B cell (primary cell): ENCODE results near the gene COL17A1. TPM values are rescaled to one million over a fixed set of nuclear protein-coding genes. Genes with fewer than 3 reads are reported as not detected.

ENCODE experiments used
- ATAC-seq: fragments of 200-7000 bp; cut with Tn5 transposase; one replicate; pipeline ENCODE4 v1.10.0; 2021; ENCODE audit warnings: low read depth, mild to moderate bottlenecking, moderate number of reproducible peaks, moderate library complexity
- CTCF ChIA-PET: fragments of 350-600 bp; sonication (Branson Sonifier 250); formaldehyde crosslinking; loops from one replicate; lab custom pipeline; 2021; ENCODE audit warnings: antibody characterized with exemption, inconsistent platforms; lab: Charles Lee
- POLR2A ChIA-PET: fragments of 350-600 bp; sonication (Branson Sonifier 250); formaldehyde crosslinking; loops from one replicate; lab custom pipeline; 2021; ENCODE audit warnings: antibody characterized with exemption; lab: Charles Lee
- DNase-seq: peaks from one replicate; pipeline ENCODE4 v3.0.0; 2013
- H2AFZ ChIP-seq: 2 replicates; pipeline ENCODE4 v1.6.1; 2012; ENCODE audit warnings: mild to moderate bottlenecking, low read depth, low read length; ENCODE audit not compliant: insufficient read depth, poor library complexity, severe bottlenecking
- H3K27ac ChIP-seq, 2 donors: 1 replicate in 1 of 2; 2 replicates in 1 of 2; pipeline ENCODE4 v1.5.1; 2012 to 2013; ENCODE audit warnings: low read length in 2 of 2, mild to moderate bottlenecking in 2 of 2, moderate library complexity in 1 of 2
- H3K27me3 ChIP-seq, 4 experiments: fragments of 200-600 bp in 1 of 4; sonication (generic) in 1 of 4; replicated peaks in 1 of 4; 1 replicate in 2 of 4; 2 replicates in 2 of 4; pipeline versions ENCODE4 v1.6.1 to v1.7.0; 2013 to 2016; ENCODE audit warnings: low read length in 3 of 4, mild to moderate bottlenecking in 2 of 4, mixed read lengths in 1 of 4, moderate library complexity in 1 of 4; ENCODE audit not compliant: insufficient read depth in 4 of 4, control insufficient read depth in 3 of 4; ENCODE audit errors: control extremely low read depth in 1 of 4
- H3K36me3 ChIP-seq, 2 experiments: replicated peaks in 1 of 2; 1 replicate in 1 of 2; 2 replicates in 1 of 2; pipeline versions ENCODE4 v1.6.1 to v1.7.1; 2013; ENCODE audit warnings: low read length in 1 of 2; ENCODE audit not compliant: insufficient read depth in 2 of 2, control insufficient read depth in 1 of 2; ENCODE audit errors: control extremely low read depth in 1 of 2, extremely low read depth in 1 of 2
- H3K4me1 ChIP-seq, 2 donors: fragments of 200-600 bp in 1 of 2; sonication (generic) in 1 of 2; 1 replicate in 1 of 2; 2 replicates in 1 of 2; pipeline versions ENCODE4 v1.5.1 to v1.6.1; 2013 to 2017; ENCODE audit warnings: low read length in 2 of 2; ENCODE audit not compliant: control insufficient read depth in 2 of 2, insufficient read depth in 2 of 2
- H3K4me2 ChIP-seq: replicated peaks from 2 replicates; pipeline ENCODE3; 2012; ENCODE audit warnings: mild to moderate bottlenecking, low read depth, low read length; ENCODE audit not compliant: poor library complexity, severe bottlenecking
- H3K4me3 ChIP-seq, 5 experiments: fragments of 200-600 bp in 1 of 5; sonication (generic) in 1 of 5; 1 replicate in 3 of 5; 2 replicates in 2 of 5; pipeline versions ENCODE4 v1.5.1 to v1.7.0; 2011 to 2016; ENCODE audit warnings: low read length in 4 of 5, mild to moderate bottlenecking in 4 of 5, low read depth in 2 of 5, control low read depth in 1 of 5, moderate library complexity in 1 of 5; ENCODE audit not compliant: insufficient read depth in 1 of 5; ENCODE audit errors: control extremely low read depth in 1 of 5, extremely low read depth in 1 of 5
- H3K79me2 ChIP-seq: fragments of 200-600 bp; sonication (generic); one replicate; pipeline ENCODE4 v1.6.0; 2016; ENCODE audit warnings: low read length; ENCODE audit not compliant: control insufficient read depth, insufficient read depth
- H3K9ac ChIP-seq: fragments of 200-600 bp; sonication (generic); 2 replicates; pipeline ENCODE4 v1.6.1; 2017; ENCODE audit warnings: mild to moderate bottlenecking, low read length, moderate library complexity
- H3K9me3 ChIP-seq, 3 donors: one replicate each; pipeline versions ENCODE4 v1.6.1 to v1.7.1; 2013; ENCODE audit warnings: low read length in 2 of 3; ENCODE audit not compliant: control insufficient read depth in 2 of 3, insufficient read depth in 1 of 3; ENCODE audit errors: control extremely low read depth in 1 of 3
- H4K20me1 ChIP-seq: 2 replicates; pipeline ENCODE4 v1.6.0; 2012; ENCODE audit warnings: mild to moderate bottlenecking, low read length; ENCODE audit not compliant: insufficient read depth, control insufficient read depth, poor library complexity, severe bottlenecking
- H3K27ac Mint-ChIP-seq: one replicate; pipeline ENCODE4 v1.8.0; 2021; ENCODE audit warnings: mixed read lengths
- H3K27me3 Mint-ChIP-seq: one replicate; pipeline ENCODE4 v1.8.0; 2021; ENCODE audit warnings: mixed read lengths
- H3K4me1 Mint-ChIP-seq: one replicate; pipeline ENCODE4 v1.8.0; 2021; ENCODE audit warnings: mixed read lengths
- H3K4me3 Mint-ChIP-seq: one replicate; pipeline ENCODE4 v1.8.0; 2021; ENCODE audit warnings: mixed read lengths
- H3K9me3 Mint-ChIP-seq: one replicate; pipeline ENCODE4 v1.8.0; 2022; ENCODE audit warnings: mixed read lengths; ENCODE audit not compliant: insufficient read depth
- CTCF ChIP-seq: fragments of 200-600 bp; IDR thresholded peaks from one replicate; pipeline ENCODE4 v1.8.0; 2022; ENCODE audit warnings: antibody characterized with exemption, mild to moderate bottlenecking
- EZH2 ChIP-seq: IDR thresholded peaks from 2 replicates; pipeline ENCODE4 v1.6.1; 2012; ENCODE audit warnings: borderline replicate concordance, low read depth, mild to moderate bottlenecking, moderate library complexity, low read length; ENCODE audit not compliant: insufficient read depth, poor library complexity, severe bottlenecking
- WGBS: methylation state at CpG from one replicate; pipeline ENCODE4 v1.1.5; 2013; ENCODE audit warnings: missing lambda C conversion rate; ENCODE audit not compliant: insufficient coverage; 5-methylcytosine and 5-hydroxymethylcytosine counted together
- intact Hi-C: fragments of 100-400 bp; cut with micrococcal nuclease; formaldehyde crosslinking; loops from one replicate; pipeline ENCODE4 v1.10.0; 2022
- polyA plus RNA-seq: library from polyadenylated mRNA; depleted of rRNA; stranded (reverse); fragments of >200 nt; gene quantifications from 2 replicates; pipeline ENCODE4 v1.2.3, GENCODE V29; 2012
- total RNA-seq, 2 donors: library from RNA; stranded (reverse); fragments of 120-200 nt in 1 of 2; gene quantifications; 1 replicate in 1 of 2; 2 replicates in 1 of 2; pipeline versions ENCODE4 v1.2.3 to v1.2.4, GENCODE V29; 2013 to 2022

COL17A1 gene
- total and polyA plus RNA-seq, 2 donors (not counting 1 experiment from before 2014, with no cell fraction given) = not detected

GRCh38 chr10:103986360-103986759 lies 99.3 kb downstream of the COL17A1 start:
- Mint-ChIP-seq H3K27me3 (no peaks in the 10 kb centered on the region), H3K4me3 (no peak overlapping the region), H3K4me1 (peaks cover 41% of the 10 kb centered on the region), H3K9me3 (no peaks in the 10 kb centered on the region), H3K27ac (no peak overlapping the region)
- Histone ChIP-seq H2AFZ (no peak overlapping the region), H3K79me2 (peaks cover 55% of the 10 kb centered on the region), H4K20me1 (peaks cover 43% of the 10 kb centered on the region), H3K4me3 (no peak overlapping the region), H3K36me3 (peaks cover 0 to 2% of the 10 kb centered on the region in 2 experiments), H3K4me2 (no peak overlapping the region), H3K9me3 (no peaks in the 10 kb centered on the region), H3K27ac (no peak overlapping the region), H3K9ac (no peak overlapping the region), H3K4me1 (peaks cover 11 to 16% of the 10 kb centered on the region in 2 donors), H3K27me3 (no peaks in the 10 kb centered on the region)
- intact Hi-C loops = no loop called here
- CTCF ChIA-PET = interaction anchor here (1.4 kb wide), 1 partner anchor 99 kb away, joined by 5 read pairs; no protein-coding TSS in a partner anchor
- TF ChIP-seq EZH2 (no peak), CTCF (no peak)
- POLR2A ChIA-PET = interaction anchor here (0.7 kb wide), 1 partner anchor 97 kb away, joined by 5 read pairs; no protein-coding TSS in a partner anchor
- no peak for DNase-seq
- 100% methylated on average over 1 of the region's 7 CpGs for WGBS
- ATAC-seq = no peak

- Histone ChIP-seq H3K9me3 (no peaks in the 10 kb centered on the region), H3K4me1 (peaks cover 11 to 16% of the 10 kb centered on the region in 2 donors), H3K36me3 (no peaks in the 10 kb centered on the region), H4K20me1 (peaks cover 43% of the 10 kb centered on the region), H2AFZ (no peak overlapping the region), H3K4me3 (no peak overlapping the region), H3K9ac (no peak overlapping the region), H3K4me2 (no peak overlapping the region), H3K79me2 (peaks cover 62% of the 10 kb centered on the region), H3K27ac (no peak overlapping the region), H3K27me3 (no peaks in the 10 kb centered on the region)
- no peak for TF ChIP-seq CTCF
- TF ChIP-seq EZH2 = no peak
- DNase-seq = no peak
- H3K4me1 Mint-ChIP-seq = peaks cover 44% of the 10 kb centered on the region
- no peaks in the 10 kb centered on the region for H3K27me3 Mint-ChIP-seq
- no peak for ATAC-seq
- CTCF ChIA-PET = interaction anchor here (1.4 kb wide), 1 partner anchor 98 kb away, joined by 5 read pairs; no protein-coding TSS in a partner anchor
- H3K9me3 Mint-ChIP-seq = no peaks in the 10 kb centered on the region
- POLR2A ChIA-PET = interaction anchor here (0.7 kb wide), 1 partner anchor 96 kb away, joined by 5 read pairs; no protein-coding TSS in a partner anchor
- no peak overlapping the region for H3K27ac Mint-ChIP-seq
- intact Hi-C loops = no loop called here
- H3K4me3 Mint-ChIP-seq = no peak overlapping the region
These were observed 100.0 kb downstream of the COL17A1 start for GRCh38 chr10:103985726-103986125.
